ENCODE data around the gene ANKRD24.
"Not testable (repeated sequence)": the region's sequence is repeated elsewhere in the genome, so short reads cannot be mapped to it uniquely, and the experiment has no call there.

The ANKRD24 gene

DNA sequence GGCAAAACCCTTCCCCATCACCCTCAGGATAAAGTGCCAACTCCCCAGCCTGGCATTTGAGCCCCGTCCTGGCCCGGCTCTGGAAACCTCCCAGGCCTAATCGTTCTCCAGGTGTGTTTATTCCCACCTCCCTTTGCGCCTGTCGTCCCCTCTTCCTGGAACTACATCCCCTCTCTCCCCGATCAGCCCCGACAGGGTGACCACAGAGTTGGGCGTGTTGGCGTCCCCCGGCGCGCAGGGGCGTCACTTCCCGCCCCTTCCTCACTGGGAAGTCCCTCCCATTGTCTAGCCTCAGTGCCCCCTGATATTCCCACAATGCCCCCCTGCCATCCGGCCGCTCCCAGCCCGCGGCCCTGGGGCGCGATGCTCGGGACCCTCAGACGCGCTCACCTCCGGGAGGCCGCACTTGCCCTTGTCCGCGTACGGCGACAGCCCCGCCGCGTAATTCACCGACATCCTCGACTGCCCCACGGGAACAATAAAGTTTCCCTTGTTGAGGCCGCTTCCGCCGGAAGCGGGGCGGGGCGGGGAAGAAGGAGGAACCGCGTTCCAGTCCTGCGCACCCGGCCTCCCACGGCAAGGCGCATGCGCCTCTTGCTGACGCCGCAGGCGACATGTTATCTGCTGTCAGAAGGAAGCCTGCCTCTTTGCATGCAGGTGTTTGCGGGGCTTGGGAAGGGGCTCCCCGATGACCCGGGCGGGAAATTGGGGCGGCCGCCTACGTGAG, at the start of gene ANKRD24, which contains the start of gene SIRT6:
TSS of gene ANKRD24 (plus strand) at position 606 of the 727 bp plus-strand sequence. CDS start 3,737 bp downstream, outside the sequence.
TSS of gene SIRT6 (minus strand) at position 480 of the 727 bp plus-strand sequence. CDS start at position 456, 24 bp downstream.
- peak; percentile 95 for DNase-seq (ENCODE audit: low spot score)

DNA sequence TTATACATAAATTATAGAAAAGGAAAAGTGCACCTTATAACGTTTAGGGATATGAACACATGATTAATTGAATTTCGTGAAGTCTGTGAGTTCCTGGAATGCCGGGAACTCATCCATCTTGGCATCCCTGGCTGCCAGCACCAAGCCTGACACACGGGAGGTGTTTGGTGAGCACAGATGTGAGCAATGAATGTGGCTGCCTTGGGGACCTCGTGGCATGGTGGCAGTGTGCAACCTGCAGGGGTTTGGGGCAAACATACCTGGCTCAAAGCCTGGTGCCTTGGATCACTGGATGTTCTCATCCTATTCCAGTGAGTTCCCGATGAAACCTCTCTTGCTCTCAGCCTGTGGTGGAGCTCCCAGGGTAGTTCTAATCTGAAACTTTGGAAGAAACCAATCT, 48.1 kb upstream of the ANKRD24 start:
- DNase-seq (ENCODE audit: low spot score), result no peak

DNA sequence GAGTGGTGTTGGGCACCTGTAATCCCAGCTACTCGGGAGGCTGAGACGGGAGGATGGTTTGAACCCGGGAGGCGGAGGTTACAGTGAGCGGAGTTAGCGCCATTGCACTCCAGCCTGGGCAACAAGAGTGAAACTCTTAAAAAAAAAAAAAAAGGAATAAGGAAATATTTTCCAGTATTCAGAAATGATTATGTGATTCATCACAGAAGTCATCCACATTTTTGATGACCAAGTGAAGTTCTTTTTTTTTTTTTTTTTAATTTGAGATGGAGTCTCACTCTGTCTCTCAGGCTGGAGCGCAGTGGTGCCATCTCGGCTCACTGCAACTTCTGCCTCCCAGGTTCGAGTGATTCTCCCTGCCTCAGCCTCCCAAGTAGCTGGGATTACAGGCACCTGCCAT, 47.1 kb upstream of the ANKRD24 start:
- not testable (repeated sequence) for DNase-seq (ENCODE audit: low spot score)

DNA sequence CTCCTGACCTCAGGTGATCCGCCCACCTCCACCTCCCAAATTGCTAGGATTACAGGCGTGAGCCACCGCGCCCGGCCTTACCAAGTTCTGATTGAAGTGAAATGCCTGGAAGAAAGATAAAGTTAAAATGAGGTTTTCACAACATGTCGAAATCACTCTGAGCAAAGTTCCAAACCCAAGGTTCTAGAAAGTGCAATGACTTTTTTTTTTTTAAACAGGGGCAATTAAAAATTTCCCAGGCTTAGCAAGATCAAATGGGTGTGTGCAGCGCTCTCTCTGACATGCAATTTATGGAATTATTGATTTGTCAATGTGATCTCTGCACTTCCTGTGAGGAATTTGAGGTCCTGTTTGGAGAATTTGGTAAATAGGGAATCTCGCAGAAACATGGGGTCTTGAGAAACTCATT, 45.8 kb upstream of the ANKRD24 start:
- DNase-seq (ENCODE audit: low spot score), result no peak

DNA sequence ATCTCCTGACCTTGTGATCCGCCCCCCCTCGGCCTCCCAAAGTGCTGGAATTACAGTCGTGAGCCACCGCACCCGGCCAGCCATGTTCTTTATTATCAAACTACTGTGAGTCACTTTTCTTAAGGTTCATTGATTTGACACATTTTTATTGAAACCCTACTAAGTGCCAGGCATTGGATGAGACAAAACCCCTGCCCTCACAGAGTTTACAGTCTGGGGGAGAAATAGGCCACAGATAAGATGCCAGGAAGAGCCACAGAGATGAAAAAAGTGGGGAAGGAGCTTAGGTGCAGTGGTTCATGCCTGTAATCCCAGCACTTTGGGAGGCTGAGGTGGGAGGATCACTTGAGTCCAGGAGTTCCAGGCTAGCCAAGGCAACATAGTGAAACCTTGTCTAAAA, 44.0 kb upstream of the ANKRD24 start:
- DNase-seq (ENCODE audit: low spot score), result no peak

DNA sequence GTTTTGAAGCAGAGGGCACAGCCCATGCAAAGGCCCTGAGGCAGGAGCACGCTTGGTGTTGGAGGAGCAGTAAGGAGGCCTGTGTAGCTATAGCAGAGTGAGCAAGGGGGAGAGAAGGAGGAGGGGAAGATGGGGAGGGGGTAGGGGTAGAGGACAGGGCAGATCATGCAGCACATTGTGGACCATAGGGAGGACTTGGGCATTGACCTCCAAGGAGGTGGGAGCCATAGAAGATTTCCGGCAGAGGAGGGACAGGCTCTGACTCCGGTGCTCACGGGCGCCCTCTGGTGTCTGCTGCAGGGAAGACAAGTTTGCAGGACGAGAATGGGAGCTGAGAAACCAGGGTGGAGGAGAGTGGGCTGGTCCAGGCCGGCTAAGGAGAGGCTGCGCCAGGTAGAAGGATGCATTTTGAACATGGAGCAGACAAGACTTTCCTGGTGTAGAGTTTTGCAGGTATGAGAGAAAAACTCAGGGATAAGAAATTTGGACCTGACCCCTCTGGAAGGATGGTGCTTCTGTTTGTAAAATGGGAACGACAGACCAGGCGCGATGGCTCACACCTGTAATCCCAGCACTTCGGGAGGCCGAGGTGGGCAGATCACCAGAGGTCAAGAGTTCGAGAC, 42.8 kb upstream of the ANKRD24 start:
- DNase-seq (ENCODE audit: low spot score), result peak; percentile 49

DNA sequence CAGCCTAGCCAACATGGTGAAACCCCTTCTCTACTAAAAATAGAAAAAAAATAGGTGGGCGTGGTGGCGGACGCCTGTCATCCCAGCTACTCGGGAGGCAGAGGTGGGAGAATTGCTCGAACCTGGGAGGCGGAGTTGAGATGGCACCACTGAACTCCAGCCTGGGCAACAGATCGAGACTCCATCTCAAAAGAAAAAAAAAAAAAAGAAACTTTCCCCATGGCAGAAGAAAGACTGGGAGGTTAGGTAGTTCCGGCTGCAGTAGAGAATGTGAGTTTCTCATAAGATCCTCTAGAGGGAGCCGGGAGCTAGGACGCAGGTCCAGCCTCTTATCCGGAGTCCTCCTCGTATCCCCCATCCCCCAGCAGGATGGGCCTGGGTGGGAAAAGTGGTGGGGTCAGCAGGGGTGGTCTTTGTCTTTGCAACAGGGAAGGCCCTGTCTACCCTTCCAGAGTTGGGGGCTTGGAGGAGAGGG, 42.2 kb upstream of the ANKRD24 start:
- DNase-seq (ENCODE audit: low spot score), result peak; percentile 61

DNA sequence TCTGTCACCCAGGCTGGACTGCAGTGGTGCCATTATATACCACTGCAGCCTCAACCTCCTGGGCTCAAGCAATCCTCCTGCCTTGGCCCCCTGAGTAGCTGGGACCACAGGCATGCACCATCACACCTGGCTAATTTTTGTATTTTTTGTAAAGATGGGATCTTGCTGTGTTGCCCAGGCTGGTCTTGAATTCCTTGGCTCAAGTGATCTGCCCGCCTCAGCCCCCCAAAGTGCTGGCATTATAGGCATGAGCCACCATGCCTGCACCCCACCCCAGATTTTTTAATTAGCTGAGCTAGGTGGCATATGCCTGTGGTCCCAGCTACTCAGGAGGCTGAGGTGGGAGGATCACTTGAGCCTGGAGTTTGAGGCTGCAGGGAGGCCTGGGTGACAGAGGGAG, 39.6 kb upstream of the ANKRD24 start:
- not testable (repeated sequence) for DNase-seq (ENCODE audit: low spot score)

DNA sequence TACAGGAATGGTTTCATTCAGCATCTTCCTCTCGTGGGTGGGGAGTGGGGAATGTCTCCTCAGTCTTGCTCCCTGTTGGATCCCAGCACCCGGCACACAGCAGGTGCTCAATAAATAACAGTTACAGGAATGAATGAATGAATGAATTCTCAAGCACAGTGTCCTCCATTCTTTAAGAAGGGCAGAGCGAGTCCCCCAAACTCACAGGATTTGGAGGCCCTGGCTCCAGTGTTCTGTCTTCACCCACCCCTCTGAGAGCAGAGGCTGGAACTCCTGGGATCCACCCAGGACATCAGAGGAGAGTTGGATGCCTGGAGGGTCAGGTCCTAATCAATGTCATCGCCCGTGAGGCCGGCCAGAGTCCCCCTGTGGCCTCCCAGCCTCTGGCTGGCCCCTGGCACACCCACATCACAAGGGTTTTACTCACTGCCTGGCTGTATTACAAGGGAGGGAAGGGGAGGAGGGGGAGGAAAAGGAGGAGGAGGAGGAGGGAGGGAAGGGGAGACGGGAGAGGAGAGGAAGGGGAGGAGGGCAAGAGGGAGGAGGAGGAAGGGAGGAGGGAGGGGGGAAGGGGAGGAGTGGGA, 37.7 kb upstream of the ANKRD24 start:
- no peak for DNase-seq (ENCODE audit: low spot score)

DNA sequence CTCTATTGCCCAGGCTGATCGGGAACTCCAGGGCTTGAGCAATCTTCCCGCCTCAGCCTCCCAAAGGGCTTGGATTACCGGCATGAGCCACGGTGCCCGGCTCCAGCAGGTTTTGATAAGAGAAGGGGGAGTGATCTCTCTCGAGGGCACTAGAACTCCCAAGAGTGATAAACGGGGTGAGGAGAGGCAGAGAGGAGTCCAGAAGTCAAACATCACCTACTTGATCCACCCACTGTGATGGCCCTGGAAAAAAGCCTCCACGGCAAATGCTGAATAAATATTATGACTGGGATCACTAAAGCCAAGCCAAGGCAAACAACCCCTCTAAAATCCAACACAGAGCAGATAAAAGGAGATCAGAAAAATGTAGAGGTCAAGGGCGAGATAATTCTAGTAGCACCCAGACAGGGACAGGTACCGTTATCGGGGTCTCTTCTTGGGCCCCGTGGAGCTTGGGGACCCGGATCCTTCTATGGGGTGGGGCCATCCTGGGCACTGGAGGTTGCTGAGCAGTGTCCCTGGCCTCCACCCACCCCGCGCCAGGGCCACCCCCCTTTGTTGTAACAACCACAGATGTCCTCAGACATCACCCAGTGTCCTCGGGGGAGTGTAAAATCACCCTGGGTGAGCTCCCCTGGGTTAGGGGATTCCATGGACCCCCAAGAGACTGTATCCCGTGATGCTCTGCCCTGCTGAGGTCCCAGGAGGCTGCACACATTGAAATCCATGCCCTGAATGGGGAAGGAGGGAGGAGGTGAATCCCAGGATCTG, 32.8 kb upstream of the ANKRD24 start:
- no peak for DNase-seq (ENCODE audit: low spot score)

DNA sequence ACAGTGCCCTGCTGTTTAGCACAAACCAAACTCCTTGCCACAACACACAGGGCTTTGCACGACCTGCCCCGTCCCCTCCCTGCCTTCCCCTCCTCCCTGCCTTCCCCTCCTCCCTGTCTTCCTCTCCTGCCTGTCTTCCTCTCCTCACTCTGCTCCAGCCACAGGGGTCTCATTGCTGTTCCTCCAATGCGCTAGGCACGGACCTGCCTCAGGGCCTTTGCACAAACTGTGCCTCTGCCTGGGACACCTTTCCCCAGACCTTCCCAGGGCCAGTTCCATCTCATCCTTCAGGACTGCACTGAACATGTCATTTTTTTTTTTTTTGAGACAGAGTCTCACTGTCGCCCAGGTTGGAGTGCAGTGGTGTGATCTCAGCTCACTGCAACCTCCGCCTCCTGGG, 30.9 kb upstream of the ANKRD24 start:
- DNase-seq (ENCODE audit: low spot score), result no peak

DNA sequence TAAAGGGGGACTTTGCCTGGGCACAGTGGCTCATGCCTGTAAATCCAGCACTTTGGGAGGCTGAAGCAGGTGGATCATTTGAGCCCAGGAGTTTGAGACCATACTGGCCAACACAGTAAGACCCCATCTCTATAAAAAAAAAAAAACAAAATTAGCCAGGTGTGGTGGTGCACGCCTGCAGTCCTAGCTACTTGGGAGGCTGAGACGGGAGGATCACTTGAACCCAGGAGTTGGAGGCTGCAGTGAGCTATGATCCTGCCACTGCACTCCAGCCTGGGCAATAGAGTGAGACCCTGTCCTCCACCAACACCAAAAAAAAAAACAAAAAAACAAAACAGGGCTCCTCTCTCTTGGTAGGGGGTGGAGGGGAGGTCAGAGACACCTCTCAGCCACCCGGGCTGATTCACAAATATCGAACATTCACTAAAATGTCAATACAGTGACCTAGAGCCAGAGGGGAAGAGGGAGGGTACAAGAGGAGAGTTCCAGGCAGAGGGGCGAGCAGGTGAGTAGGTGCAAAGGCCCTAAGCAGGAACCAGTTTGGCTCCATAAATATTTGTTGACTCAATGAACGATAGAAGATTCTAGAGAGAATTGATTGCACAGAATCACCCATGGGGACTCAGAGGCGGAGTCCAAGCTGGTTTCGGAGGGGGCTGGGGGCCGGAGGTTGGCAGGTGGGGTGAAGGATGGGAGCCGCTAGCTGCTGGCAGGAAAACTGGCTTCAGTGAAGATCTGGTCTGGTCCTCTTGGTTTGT, 30.1 kb upstream of the ANKRD24 start:
- DNase-seq (ENCODE audit: low spot score), result no peak

DNA sequence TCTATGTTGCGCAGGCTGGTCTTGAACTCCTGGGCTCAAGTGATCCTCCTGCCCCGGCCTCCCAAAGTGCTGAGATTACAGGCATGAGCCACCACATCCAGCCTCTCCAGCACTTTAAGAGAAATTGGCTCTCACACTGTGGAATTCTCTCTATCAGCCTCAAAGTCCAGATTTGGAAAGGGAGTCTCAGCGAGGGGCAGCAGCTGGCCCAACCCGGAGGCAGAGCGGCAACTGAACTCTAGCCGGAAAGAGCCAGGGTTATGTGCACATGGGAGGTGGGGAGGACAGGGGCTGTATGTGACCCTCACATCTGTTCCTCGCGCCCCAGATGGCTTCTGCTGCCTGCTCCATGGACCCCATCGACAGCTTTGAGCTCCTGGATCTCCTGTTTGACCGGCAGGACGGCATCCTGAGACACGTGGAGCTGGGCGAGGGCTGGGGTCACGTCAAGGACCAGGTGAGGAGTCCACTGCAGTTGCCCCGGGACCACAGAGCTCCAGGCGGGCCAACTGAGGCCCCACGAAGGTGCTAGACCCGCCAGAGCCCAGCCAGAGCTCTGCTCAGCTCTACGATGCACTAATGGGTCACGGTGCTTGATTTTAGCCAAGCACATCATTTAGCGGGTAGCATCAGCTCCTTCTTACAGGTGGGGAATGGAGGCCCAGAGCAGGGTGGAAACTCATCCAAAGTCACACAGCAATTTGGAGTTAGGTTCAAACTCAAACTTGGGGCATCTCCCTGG, 27.7 kb upstream of the ANKRD24 start:
- no peak for DNase-seq (ENCODE audit: low spot score)

DNA sequence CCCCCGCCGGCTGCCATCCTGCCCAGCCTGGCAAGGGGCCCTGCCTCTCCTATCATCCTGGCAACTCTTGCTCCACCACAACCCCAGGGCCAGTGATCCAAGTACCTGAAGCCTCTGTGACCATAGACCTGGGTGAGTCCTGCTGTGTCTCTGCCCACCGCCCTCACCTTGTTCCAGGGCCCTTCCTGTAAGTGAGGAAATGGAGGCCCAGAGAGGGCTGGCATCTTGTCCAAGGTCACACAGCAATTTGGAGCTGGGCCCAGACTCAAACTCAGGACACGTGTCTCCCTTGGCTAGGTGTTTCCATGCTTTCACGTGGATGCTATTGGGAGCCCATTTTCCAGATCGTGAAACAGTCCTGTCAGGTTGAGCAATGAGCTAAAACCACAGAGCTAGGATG, 25.3 kb upstream of the ANKRD24 start:
- no peak for DNase-seq (ENCODE audit: low spot score)

DNA sequence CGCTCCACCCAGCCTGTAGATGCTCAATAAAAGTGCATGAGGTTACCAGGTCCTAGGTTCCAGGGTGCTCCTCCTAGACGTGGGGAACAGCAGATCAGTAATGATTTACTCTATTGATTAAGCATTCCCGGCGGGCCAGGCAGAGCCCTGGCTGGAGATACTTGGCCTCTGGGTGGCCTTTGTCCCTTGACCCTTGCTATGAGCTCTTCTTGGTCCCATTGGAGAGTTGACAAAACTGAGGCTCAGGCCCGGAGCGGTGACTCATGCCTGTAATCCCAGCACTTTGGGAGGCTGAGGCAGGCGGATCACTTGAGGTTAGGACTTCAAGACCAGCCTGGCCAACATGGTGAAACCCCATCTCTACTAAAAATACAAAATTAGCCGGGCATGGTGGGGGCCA, 24.5 kb upstream of the ANKRD24 start:
- DNase-seq (ENCODE audit: low spot score), result not testable (repeated sequence)

DNA sequence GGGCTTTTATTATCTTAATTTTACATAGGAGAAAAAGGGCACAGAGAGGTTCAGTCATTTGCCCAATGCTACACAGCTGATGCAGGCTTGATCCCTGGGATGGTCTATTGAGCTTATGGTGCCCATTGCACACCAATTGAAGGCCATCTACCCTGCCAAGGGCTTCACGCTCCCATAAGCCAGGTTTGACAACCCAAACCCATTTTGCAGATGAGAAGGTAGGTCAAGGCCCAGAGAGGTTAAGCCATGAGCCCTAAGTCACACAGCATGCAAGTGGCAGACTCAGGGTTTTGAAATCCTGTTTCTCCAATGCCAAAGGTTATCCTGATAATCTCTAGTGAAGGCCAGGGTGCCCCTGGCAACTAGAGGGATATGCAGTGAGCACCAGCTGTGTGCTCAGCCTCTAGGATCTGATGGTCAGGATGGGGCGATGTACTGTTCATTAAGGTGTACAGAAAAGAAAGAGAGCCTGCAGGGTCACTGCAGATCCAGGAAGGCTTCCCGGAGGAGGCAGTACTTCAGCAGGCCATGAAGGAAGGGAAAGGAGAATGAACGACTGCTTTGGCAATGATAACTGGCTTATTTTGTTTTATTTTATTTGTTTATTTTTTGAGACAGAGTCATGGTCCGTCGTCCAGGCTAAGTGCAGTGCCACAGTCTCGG, 20.9 kb upstream of the ANKRD24 start:
- DNase-seq (ENCODE audit: low spot score), result no peak

DNA sequence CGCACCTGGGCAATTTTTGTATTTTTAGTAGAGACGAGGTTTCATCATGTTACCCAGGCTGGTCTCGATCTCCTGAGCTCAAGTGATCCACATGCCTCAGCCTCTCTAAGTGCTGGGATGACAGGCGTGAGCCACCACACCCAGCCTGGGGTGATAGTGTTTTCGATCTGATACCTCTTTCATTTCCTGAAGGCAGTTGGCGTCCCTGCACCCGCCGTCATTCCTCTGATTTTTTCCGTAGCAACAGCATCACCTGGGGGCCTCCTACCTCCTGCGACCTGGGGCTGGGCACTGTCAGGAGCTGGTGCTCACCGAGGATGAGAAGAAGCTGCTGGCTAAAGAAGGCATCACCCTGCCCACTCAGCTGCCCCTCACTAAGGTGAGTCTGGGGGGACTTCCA, 18.2 kb upstream of the ANKRD24 start:
- DNase-seq (ENCODE audit: low spot score), result no peak

DNA sequence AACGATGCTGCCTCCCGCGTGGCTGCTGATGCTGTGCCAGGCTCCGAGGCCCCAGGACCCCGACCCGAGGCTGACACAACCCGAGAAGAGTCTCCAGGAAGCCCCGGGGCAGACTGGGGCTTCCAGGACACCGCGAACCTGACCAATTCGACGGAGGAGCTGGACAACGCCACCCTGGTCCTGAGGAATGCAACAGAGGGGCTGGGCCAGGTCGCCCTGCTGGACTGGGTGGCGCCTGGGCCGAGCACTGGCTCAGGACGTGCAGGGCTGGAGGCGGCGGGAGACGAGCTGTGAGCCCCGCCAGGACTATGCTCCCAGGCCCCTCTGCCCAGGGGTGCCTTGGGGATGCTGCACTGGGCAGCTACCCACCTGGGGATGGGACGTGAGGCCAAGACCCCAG, 10.8 kb upstream of the ANKRD24 start:
- no peak for DNase-seq (ENCODE audit: low spot score)

DNA sequence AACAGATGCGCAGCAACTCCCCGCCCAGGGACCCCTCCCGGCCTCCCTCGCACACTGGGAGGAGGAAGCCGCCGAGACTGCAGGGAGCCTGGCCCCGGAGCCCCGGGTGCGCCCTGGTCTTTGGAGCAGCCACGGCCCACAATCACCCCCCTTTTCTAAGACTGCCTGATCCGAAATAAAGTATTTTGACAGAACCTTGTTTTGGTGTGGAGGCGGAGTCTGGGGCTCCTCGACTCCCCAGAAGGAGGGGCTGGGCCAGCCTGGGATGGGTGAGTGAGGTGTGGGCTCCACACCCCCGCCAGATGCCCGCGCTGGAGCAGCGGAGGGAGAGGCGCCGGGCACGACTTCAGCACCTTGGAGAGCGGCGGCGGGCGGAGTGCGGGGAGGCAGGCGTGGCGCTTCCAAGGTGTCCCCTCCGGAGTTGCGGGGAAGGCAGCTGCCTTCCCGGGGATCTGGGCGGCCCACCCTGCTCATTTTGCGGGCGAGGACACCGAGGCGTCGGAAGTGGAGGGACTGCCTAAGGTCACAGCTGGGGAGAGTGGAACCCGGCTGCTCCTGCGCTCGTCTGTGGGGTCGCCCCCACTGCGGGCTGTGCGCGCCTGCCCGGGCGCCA, 9.5 kb upstream of the ANKRD24 start:
- DNase-seq (ENCODE audit: low spot score), result no peak

Data from Ammon's horn (tissue), 1 donor.